ENCODE measurements around the gene H19.

DNA sequence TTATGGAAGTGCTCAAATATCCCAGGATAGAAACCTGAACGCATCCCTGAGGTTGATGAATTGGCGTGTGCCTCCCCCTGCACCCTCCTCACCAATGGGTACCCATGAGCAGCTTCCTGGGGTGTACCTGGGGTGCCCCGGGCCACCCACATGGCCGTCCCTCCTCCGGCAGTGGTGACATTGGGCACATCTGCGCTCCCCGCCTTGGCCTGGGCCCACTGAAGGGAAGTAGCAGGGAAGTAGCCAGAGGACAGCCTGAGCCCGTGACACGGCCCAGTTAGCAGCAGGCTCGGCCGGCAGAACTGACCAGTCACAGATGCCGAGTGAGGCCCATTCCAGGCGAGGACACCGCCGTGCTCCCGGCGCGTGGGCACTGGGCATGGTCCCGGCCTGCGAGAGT lies 33.8 kb downstream of the H19 start:
- TF ChIP-seq, protein P1, sequence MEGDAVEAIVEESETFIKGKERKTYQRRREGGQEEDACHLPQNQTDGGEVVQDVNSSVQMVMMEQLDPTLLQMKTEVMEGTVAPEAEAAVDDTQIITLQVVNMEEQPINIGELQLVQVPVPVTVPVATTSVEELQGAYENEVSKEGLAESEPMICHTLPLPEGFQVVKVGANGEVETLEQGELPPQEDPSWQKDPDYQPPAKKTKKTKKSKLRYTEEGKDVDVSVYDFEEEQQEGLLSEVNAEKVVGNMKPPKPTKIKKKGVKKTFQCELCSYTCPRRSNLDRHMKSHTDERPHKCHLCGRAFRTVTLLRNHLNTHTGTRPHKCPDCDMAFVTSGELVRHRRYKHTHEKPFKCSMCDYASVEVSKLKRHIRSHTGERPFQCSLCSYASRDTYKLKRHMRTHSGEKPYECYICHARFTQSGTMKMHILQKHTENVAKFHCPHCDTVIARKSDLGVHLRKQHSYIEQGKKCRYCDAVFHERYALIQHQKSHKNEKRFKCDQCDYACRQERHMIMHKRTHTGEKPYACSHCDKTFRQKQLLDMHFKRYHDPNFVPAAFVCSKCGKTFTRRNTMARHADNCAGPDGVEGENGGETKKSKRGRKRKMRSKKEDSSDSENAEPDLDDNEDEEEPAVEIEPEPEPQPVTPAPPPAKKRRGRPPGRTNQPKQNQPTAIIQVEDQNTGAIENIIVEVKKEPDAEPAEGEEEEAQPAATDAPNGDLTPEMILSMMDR (IDR thresholded peaks at IDR 0.05; ENCODE audit: poor library complexity), result no peak
- TF ChIP-seq EZH2 (IDR thresholded peaks at IDR 0.05; ENCODE audit: borderline replicate concordance), result no peak
